ENCODE results near the gene ETNK2. TPM values are rescaled to one million over a fixed set of nuclear protein-coding genes. Genes with fewer than 3 reads are reported as not detected.

Gene ETNK2
- total RNA-seq, 1 experiment from 2014 or later = not detected

GRCh38 chr1:204115116-204115515 is 36.7 kb downstream of the ETNK2 start:
- Histone ChIP-seq H3K27me3 (ENCODE audit: low read length) (no peaks in the 10 kb centered on the region), H3K9ac (ENCODE audit: low read length) (no peak overlapping the region), H3K36me3 (ENCODE audit: insufficient read depth, low read length) (no peaks in the 10 kb centered on the region), H3K79me2 (ENCODE audit: low read length) (no peaks in the 10 kb centered on the region), H3K9me2 (replicated peaks; ENCODE audit: insufficient read depth, low read length) (no peaks in the 10 kb centered on the region), H2AFZ (ENCODE audit: low read length) (no peak overlapping the region), H3K27ac (ENCODE audit: low read length) (no peak overlapping the region), H3K4me2 (ENCODE audit: low read depth, low read length, poor library complexity, severe bottlenecking) (no peak overlapping the region), H3K9me3 (ENCODE audit: low read length) (no peaks in the 10 kb centered on the region), H4K20me1 (ENCODE audit: insufficient read depth, low read depth, low read length) (no peaks in the 10 kb centered on the region), H3K4me3 (ENCODE audit: low read length) (no peak overlapping the region), H3K4me1 (ENCODE audit: low read length) (no peaks in the 10 kb centered on the region)
- no peak for DNase-seq

GRCh38 chr1:204114606-204115005 is 37.2 kb downstream of the ETNK2 start:
- Histone ChIP-seq H4K20me1 (ENCODE audit: insufficient read depth, low read depth, low read length) (no peaks in the 10 kb centered on the region), H3K36me3 (ENCODE audit: insufficient read depth, low read length) (no peaks in the 10 kb centered on the region), H3K4me2 (ENCODE audit: low read depth, low read length, poor library complexity, severe bottlenecking) (no peak overlapping the region), H3K27me3 (ENCODE audit: low read length) (no peaks in the 10 kb centered on the region), H3K27ac (ENCODE audit: low read length) (no peak overlapping the region), H3K4me1 (ENCODE audit: low read length) (no peaks in the 10 kb centered on the region), H3K79me2 (ENCODE audit: low read length) (no peaks in the 10 kb centered on the region), H2AFZ (ENCODE audit: low read length) (no peak overlapping the region), H3K9me2 (replicated peaks; ENCODE audit: insufficient read depth, low read length) (no peaks in the 10 kb centered on the region), H3K9me3 (ENCODE audit: low read length) (no peaks in the 10 kb centered on the region), H3K4me3 (ENCODE audit: low read length) (no peak overlapping the region), H3K9ac (ENCODE audit: low read length) (no peak overlapping the region)
- DNase-seq = no peak

GRCh38 chr1:204113896-204114295 is 37.9 kb downstream of the ETNK2 start:
- H3K4me2 ChIP-seq (ENCODE audit: low read depth, low read length, poor library complexity, severe bottlenecking) = no peak overlapping the region
- no peak overlapping the region for H3K27ac ChIP-seq (ENCODE audit: low read length)
- H3K4me1 ChIP-seq (ENCODE audit: low read length) = no peaks in the 10 kb centered on the region
- H3K27me3 ChIP-seq (ENCODE audit: low read length) = no peaks in the 10 kb centered on the region
- H3K9me2 ChIP-seq (replicated peaks; ENCODE audit: insufficient read depth, low read length) = no peaks in the 10 kb centered on the region
- no peaks in the 10 kb centered on the region for H3K36me3 ChIP-seq (ENCODE audit: insufficient read depth, low read length)
- DNase-seq = no peak
- H2AFZ ChIP-seq (ENCODE audit: low read length) = no peak overlapping the region
- no peaks in the 10 kb centered on the region for H3K79me2 ChIP-seq (ENCODE audit: low read length)
- no peaks in the 10 kb centered on the region for H3K9me3 ChIP-seq (ENCODE audit: low read length)
- H3K4me3 ChIP-seq (ENCODE audit: low read length) = no peak overlapping the region
- no peak overlapping the region for H3K9ac ChIP-seq (ENCODE audit: low read length)
- H4K20me1 ChIP-seq (ENCODE audit: insufficient read depth, low read depth, low read length) = no peaks in the 10 kb centered on the region

GRCh38 chr1:204112876-204113730 is 38.7 kb downstream of the ETNK2 start:
- Histone ChIP-seq H3K4me2 (ENCODE audit: low read depth, low read length, poor library complexity, severe bottlenecking) (no peak overlapping the region), H3K9ac (ENCODE audit: low read length) (no peak overlapping the region), H3K4me3 (ENCODE audit: low read length) (no peak overlapping the region), H3K9me2 (replicated peaks; ENCODE audit: insufficient read depth, low read length) (no peaks in the 10 kb centered on the region), H4K20me1 (ENCODE audit: insufficient read depth, low read depth, low read length) (no peaks in the 10 kb centered on the region), H3K27ac (ENCODE audit: low read length) (no peak overlapping the region), H3K36me3 (ENCODE audit: insufficient read depth, low read length) (no peaks in the 10 kb centered on the region), H3K9me3 (ENCODE audit: low read length) (no peaks in the 10 kb centered on the region), H2AFZ (ENCODE audit: low read length) (no peak overlapping the region), H3K27me3 (ENCODE audit: low read length) (no peaks in the 10 kb centered on the region), H3K4me1 (ENCODE audit: low read length) (no peaks in the 10 kb centered on the region), H3K79me2 (ENCODE audit: low read length) (no peaks in the 10 kb centered on the region)
- no peak for DNase-seq

- no peak overlapping the region for H3K9ac ChIP-seq (ENCODE audit: low read length)
- no peaks in the 10 kb centered on the region for H3K9me2 ChIP-seq (replicated peaks; ENCODE audit: insufficient read depth, low read length)
- no peak overlapping the region for H3K4me2 ChIP-seq (ENCODE audit: low read depth, low read length, poor library complexity, severe bottlenecking)
- H3K27me3 ChIP-seq (ENCODE audit: low read length) = no peaks in the 10 kb centered on the region
- H3K9me3 ChIP-seq (ENCODE audit: low read length) = no peaks in the 10 kb centered on the region
- H2AFZ ChIP-seq (ENCODE audit: low read length) = no peak overlapping the region
- no peak for DNase-seq
- H4K20me1 ChIP-seq (ENCODE audit: insufficient read depth, low read depth, low read length) = no peaks in the 10 kb centered on the region
- H3K27ac ChIP-seq (ENCODE audit: low read length) = no peak overlapping the region
- H3K4me3 ChIP-seq (ENCODE audit: low read length) = no peak overlapping the region
- H3K79me2 ChIP-seq (ENCODE audit: low read length) = no peaks in the 10 kb centered on the region
- no peaks in the 10 kb centered on the region for H3K36me3 ChIP-seq (ENCODE audit: insufficient read depth, low read length)
- H3K4me1 ChIP-seq (ENCODE audit: low read length) = no peaks in the 10 kb centered on the region
These were observed 40.8 kb downstream of the ETNK2 start for GRCh38 chr1:204110894-204111633.

GRCh38 chr1:204108312-204109141 is 43.3 kb downstream of the ETNK2 start:
- Histone ChIP-seq H3K9ac (ENCODE audit: low read length) (no peak overlapping the region), H3K9me3 (ENCODE audit: low read length) (no peaks in the 10 kb centered on the region), H3K27me3 (ENCODE audit: low read length) (no peaks in the 10 kb centered on the region), H3K36me3 (ENCODE audit: insufficient read depth, low read length) (no peaks in the 10 kb centered on the region), H3K27ac (ENCODE audit: low read length) (no peak overlapping the region), H3K9me2 (replicated peaks; ENCODE audit: insufficient read depth, low read length) (no peaks in the 10 kb centered on the region), H3K79me2 (ENCODE audit: low read length) (no peaks in the 10 kb centered on the region), H3K4me1 (ENCODE audit: low read length) (no peaks in the 10 kb centered on the region), H4K20me1 (ENCODE audit: insufficient read depth, low read depth, low read length) (no peaks in the 10 kb centered on the region), H2AFZ (ENCODE audit: low read length) (no peak overlapping the region), H3K4me3 (ENCODE audit: low read length) (no peak overlapping the region), H3K4me2 (ENCODE audit: low read depth, low read length, poor library complexity, severe bottlenecking) (no peak overlapping the region)
- no peak for DNase-seq

- H3K4me2 ChIP-seq (ENCODE audit: low read depth, low read length, poor library complexity, severe bottlenecking) = no peak overlapping the region
- no peaks in the 10 kb centered on the region for H3K4me1 ChIP-seq (ENCODE audit: low read length)
- no peaks in the 10 kb centered on the region for H3K9me2 ChIP-seq (replicated peaks; ENCODE audit: insufficient read depth, low read length)
- no peaks in the 10 kb centered on the region for H3K9me3 ChIP-seq (ENCODE audit: low read length)
- no peaks in the 10 kb centered on the region for H4K20me1 ChIP-seq (ENCODE audit: insufficient read depth, low read depth, low read length)
- no peaks in the 10 kb centered on the region for H3K36me3 ChIP-seq (ENCODE audit: insufficient read depth, low read length)
- no peak for DNase-seq
- H3K27ac ChIP-seq (ENCODE audit: low read length) = no peak overlapping the region
- no peak overlapping the region for H2AFZ ChIP-seq (ENCODE audit: low read length)
- no peak overlapping the region for H3K4me3 ChIP-seq (ENCODE audit: low read length)
- H3K27me3 ChIP-seq (ENCODE audit: low read length) = no peaks in the 10 kb centered on the region
- H3K79me2 ChIP-seq (ENCODE audit: low read length) = no peaks in the 10 kb centered on the region
- no peak overlapping the region for H3K9ac ChIP-seq (ENCODE audit: low read length)
These were observed 44.0 kb downstream of the ETNK2 start for GRCh38 chr1:204107892-204108291.

- H3K9ac ChIP-seq (ENCODE audit: low read length) = no peak overlapping the region
- no peak for DNase-seq
- no peaks in the 10 kb centered on the region for H3K79me2 ChIP-seq (ENCODE audit: low read length)
- H3K27ac ChIP-seq (ENCODE audit: low read length) = no peak overlapping the region
- no peaks in the 10 kb centered on the region for H3K9me2 ChIP-seq (replicated peaks; ENCODE audit: insufficient read depth, low read length)
- no peaks in the 10 kb centered on the region for H3K27me3 ChIP-seq (ENCODE audit: low read length)
- no peak overlapping the region for H3K4me3 ChIP-seq (ENCODE audit: low read length)
- no peaks in the 10 kb centered on the region for H4K20me1 ChIP-seq (ENCODE audit: insufficient read depth, low read depth, low read length)
- H3K4me1 ChIP-seq (ENCODE audit: low read length) = no peaks in the 10 kb centered on the region
- H3K9me3 ChIP-seq (ENCODE audit: low read length) = no peaks in the 10 kb centered on the region
- no peak overlapping the region for H3K4me2 ChIP-seq (ENCODE audit: low read depth, low read length, poor library complexity, severe bottlenecking)
- no peaks in the 10 kb centered on the region for H3K36me3 ChIP-seq (ENCODE audit: insufficient read depth, low read length)
- no peak overlapping the region for H2AFZ ChIP-seq (ENCODE audit: low read length)
These were observed 45.0 kb downstream of the ETNK2 start for GRCh38 chr1:204106825-204107224.
